Measurements from ENCODE around the gene TMEM37.

TMEM37 gene

GRCh38 chr2:119433636-119434327 is 2.1 kb downstream of the TMEM37 start:
- no peak for DNase-seq (ENCODE audit: low read depth, low spot score)

DNA sequence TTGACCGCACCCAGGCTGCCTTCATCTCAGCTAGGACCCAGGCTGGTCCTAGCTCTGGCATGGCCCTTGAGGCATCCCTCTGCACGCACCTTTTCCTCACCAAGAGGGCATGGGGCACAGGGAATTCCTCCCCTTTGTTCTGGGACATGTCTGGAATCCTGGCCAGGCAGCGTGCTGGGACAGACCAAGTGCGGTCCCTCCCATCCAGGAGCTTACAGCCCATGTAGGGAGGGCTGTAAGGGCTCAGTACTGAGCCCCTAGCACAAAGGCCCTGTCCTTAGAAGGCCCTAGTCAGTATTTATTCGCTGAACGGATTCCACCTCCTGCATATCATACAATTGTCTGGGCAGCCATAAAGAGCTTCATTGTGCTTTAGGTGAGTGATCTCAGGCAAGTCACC is 3.0 kb downstream of the TMEM37 start:
- no peak for DNase-seq (ENCODE audit: low read depth, low spot score)

DNA sequence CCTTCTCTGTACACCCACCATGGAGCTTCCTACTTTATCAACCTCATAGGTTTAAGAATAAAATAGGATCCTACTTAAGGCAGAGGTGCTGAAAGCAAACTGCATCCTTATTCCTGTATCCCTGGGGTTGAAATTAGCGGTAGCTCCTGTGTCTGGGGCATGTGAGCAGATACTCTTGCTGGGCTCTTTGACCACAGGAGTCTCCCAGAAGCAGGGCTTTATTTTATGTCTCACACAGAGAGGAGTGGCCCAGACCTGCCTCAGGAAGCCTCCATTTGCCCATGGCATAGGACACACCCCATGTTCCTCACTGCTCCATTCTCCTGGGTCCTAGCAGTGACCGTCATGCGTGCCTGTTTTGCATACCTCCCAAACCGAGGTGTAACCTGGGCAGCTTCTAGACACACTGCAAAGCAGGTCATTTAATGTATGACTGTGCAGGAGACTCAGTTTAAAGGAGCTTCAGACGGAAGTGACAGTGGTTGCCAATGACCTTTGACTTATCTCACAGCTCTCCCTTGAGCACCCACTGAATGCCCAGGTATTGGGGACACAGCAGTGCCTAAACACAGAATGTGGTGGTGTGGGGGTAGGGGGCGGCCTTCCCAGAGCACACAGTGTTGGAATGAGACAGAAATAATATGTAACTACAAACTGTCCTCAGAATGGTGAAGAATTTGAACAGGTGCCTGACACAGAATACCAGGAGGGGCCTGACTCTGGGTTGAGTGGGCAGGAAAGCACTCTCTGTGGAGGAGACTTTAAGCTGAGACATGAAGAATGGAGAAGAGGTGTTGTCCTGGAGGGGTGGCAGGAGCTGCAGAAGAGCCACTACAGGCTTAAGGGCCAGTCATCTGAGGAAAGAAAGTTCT is 3.7 kb downstream of the TMEM37 start:
- DNase-seq (ENCODE audit: low read depth, low spot score): no peak

DNA sequence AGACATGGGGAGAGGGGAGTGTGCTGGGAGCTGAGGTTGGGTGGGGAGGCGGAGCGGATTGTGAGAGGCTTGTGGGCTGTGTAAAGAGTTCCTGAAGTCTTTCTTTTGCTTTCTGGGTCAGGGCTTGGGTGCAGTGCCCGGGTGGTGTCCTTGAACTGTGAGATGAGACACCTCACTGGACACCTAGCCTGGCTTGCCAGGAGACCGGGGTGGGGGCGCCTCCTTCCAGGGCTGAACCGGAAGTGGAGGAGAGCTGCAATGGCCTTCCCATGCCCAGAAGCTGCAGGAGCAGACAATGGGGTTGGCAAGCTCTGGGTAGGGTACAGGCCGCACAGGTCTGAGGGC is 4.3 kb downstream of the TMEM37 start:
- no peak for DNase-seq (ENCODE audit: low read depth, low spot score)

DNA sequence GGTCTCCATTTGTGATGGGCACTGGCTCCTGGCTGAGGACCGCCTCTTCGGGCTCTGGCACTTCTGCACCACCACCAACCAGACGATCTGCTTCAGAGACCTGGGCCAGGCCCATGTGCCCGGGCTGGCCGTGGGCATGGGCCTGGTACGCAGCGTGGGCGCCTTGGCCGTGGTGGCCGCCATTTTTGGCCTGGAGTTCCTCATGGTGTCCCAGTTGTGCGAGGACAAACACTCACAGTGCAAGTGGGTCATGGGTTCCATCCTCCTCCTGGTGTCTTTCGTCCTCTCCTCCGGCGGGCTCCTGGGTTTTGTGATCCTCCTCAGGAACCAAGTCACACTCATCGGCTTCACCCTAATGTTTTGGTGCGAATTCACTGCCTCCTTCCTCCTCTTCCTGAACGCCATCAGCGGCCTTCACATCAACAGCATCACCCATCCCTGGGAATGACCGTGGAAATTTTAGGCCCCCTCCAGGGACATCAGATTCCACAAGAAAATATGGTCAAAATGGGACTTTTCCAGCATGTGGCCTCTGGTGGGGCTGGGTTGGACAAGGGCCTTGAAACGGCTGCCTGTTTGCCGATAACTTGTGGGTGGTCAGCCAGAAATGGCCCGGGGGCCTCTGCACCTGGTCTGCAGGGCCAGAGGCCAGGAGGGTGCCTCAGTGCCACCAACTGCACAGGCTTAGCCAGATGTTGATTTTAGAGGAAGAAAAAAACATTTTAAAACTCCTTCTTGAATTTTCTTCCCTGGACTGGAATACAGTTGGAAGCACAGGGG is 5.5 kb downstream of the TMEM37 start:
- no peak for DNase-seq (ENCODE audit: low read depth, low spot score)

DNA sequence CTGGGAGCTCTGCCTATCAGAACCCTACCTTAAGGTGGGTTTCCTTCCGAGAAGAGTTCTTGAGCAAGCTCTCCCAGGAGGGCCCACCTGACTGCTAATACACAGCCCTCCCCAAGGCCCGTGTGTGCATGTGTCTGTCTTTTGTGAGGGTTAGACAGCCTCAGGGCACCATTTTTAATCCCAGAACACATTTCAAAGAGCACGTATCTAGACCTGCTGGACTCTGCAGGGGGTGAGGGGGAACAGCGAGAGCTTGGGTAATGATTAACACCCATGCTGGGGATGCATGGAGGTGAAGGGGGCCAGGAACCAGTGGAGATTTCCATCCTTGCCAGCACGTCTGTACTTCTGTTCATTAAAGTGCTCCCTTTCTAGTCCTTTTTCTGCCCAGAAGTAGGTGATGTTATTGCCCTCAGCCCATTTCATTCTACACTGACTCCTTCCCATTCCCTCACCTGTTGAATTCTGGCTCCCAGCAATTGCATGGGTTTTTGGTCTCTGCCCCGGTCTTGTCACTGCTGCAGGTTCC is 6.5 kb downstream of the TMEM37 start:
- DNase-seq (ENCODE audit: low read depth, low spot score): no peak

DNA sequence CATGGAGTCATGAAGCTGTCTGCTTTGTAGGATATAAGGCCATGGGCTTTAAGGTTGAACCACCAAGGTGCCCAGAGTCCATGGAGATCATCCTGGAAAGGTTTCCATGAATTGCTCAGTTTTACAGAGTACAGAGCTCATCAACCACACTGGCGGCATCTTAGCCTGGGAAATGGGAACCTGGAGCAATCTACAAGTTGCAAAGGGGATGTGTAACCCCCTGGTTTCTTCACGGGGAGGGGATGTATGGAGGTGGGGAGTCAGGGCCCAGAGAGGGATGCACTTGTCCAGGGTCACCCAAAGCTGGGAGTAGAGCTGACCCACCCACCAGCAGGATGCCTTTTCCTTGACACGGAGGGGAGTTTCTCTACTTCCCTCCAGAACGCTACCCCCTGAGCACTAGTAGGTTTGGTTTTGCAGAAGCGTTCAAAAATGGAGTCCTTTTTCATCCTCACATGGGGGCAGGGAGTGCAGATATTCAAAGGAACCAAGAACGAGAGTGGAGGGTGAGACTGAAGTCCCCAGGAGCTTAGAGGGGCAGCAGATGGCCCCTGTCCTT is 7.2 kb downstream of the TMEM37 start:
- DNase-seq (ENCODE audit: low read depth, low spot score): no peak

DNA sequence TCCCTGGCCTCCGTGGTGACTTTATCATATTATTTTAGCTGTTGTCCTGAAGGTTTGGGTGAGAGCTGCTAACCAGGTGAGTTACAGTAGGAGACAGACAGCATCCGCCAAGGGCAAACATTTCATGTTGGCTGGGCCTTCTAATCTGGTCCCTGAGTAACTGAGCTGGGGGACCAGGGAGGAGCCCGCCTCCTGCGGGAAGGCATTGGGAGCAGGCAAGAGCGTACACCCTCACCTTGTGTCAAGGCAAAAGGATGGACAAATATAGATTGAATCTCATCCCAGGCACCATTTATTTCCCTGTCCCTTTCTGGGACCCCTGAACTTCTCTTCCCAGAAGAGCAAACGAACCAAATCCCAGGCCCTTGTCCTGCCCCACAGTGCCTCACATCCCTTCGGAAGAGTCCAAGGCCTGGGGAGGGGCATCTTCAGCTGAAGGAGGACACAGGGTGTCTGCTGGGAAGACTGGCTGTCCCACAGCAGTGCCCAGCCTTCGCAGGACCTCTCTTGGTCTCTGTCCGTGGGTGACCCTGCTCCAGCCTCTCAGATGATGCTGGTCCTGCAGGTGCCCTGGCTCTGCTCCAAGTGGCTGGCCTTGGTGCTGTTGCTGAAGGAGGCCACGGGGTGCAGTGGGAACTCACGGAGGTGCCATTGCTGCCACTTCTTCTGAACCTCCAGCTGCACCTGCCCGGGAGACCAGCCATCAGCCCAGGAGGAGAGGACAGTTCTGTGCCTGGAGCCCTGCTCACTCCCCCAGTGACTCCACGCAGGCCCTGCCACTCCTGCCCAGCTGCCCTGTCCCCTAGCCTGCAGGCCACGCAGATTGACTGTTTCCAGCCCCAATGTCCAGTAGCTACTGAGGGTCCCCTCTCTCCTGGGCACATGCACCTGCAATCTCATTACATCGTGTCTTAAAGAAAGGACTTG is 8.2 kb downstream of the TMEM37 start:
- no peak for DNase-seq (ENCODE audit: low read depth, low spot score)

GRCh38 chr2:119440501-119440870 is 8.8 kb downstream of the TMEM37 start:
- DNase-seq (ENCODE audit: low read depth, low spot score): no peak

DNA sequence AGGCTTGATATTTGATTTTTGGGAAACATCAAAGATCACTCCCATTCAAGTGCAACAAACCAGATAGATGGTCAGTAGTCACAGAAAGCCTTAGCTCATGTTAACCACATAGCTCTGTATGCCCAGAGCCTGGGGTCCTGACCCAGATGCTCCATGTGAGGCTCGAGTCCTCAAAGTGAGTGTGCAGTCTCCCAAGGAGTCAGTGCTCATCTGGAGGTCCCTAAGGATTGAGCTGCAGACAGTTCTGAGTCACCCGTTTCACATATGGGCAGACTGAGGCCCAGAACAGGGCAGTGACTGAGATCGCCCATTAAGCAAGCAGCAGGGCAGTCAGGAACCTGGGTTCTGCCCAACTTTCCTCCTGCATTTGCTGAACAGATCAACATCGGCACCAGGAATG is 9.2 kb downstream of the TMEM37 start:
- no peak for DNase-seq (ENCODE audit: low read depth, low spot score)

DNA sequence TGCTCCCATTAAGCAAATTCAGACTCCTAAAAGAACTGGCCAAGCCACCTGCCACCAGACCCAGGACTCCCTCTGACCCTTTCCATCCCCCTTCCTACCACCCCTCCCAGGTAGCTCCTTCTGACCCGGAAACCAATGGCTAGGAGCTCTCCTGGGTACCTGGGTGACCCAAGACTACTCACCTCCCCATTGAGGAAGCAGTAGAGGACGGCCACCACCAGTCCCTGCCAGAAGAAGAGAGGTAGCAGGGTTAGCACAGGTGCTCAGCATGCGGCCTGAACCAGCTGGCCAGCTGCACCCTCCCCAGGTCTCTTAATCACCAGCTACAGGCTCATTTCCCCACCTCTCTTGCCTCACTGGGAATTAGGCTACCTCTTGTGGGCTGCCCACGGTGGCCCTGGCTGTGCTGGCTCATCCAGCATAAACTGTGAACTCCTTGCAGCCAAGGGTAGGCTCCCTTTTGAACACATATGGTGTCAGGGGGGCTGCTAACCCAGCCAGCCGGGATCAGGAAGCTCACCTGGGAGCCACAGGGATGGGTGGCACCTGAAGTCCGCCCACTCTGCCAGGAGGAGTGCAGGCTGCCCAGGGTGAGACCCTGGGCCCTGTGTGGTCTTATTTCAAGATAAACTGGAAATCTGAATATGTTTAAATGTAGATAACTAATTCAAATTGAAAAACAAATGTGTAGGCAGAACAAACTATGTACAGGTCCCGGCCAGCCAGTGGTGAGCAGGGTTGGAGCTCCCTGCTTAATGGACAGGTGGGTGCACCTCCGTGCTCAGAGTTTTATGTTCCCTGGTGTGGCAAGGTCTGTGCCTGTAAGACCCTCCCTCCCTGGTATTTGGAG is 9.9 kb downstream of the TMEM37 start:
- no peak for DNase-seq (ENCODE audit: low read depth, low spot score)

- DNase-seq (ENCODE audit: low read depth, low spot score): no peak
These were observed 10.6 kb downstream of the TMEM37 start for GRCh38 chr2:119442226-119442619.

DNA sequence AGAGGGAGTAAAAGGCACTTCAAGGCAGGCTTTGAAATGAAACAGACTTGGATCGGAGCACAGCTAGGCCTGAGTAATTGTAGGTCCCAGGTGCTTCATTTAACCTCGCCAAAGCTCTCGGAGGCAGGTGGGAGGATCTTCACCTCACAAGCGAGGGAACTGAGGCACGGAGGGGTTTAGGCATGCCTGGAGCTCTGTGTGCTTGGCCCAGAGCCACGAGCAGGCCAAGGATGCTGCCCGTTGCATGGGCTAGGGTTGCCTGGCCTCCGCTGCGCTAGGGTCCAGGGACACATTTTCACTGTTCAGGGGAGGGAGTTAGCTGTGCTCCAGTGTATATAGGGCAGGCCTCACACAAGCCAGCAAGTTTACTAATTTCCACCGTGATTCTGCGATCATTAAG is 11.2 kb downstream of the TMEM37 start:
- DNase-seq (ENCODE audit: low read depth, low spot score): no peak

DNA sequence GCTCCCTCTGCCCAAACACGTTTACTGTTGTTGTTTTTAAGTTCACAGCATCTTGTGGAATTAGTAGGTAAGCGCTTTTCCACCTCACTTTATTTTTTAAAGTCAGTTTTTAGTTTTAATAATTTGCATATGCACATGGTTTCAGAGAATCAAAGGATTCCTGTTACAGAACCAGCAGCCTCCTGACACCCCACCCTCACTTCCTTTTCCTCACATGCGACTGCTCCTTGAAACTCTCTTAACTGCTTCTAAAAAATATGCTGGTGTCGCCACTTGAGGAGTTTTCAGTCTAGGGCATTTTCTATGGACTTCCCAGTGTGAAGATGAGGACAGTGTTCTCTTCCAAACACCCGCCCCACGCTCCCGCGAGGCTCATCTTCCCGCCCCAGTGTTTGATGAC is 14.4 kb downstream of the TMEM37 start:
- DNase-seq (ENCODE audit: low read depth, low spot score): no peak

DNA sequence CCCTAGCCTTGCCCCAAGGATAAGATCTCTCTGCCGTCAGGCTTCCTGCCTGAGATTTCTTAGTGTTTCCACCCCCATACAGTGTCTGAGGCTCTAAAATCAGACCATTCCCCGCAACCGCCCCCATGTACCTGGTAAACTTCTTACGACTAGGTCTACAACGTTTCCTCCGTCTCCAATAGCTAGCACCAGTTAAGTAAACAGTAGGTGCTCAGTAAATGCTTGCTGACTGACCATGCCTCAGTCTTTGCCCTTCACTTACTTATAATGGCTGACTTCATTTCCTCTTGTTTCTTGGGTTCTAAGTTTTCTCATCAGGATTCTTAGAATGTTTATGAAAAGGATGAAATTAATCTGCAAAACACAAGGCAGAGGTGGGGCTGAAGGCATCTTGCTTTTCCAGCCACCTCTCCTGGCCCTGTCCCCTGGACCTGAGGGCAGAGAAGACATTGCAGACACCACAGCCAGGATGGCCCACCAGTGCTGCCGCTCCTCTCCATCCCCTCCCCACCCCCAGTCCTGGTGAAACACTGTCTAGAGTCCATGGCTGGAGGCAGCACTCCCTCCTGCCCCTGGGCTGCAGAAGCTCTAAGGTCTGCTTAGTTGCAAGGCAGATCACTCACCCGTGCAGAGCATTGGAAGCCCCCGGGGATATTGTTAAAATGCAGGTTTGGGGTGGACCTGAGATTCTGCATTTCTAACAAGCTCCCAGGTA is 16.9 kb downstream of the TMEM37 start:
- DNase-seq (ENCODE audit: low read depth, low spot score): no peak

GRCh38 chr2:119449521-119449920 is 17.9 kb downstream of the TMEM37 start:
- no peak for DNase-seq (ENCODE audit: low read depth, low spot score)

- DNase-seq (ENCODE audit: low read depth, low spot score): no peak
These were observed 19.8 kb downstream of the TMEM37 start for GRCh38 chr2:119451336-119452050.

- no peak for DNase-seq (ENCODE audit: low read depth, low spot score)
These were observed 22.4 kb downstream of the TMEM37 start for GRCh38 chr2:119453972-119454593.

All from activated CD4-positive, CD25-positive, alpha-beta regulatory T cell treated with anti-CD3 and anti-CD28 coated beads, Interleukin-2, amount 50 U/mL, for 16 hours (primary cell).